Stimulated activated naive B cell treated with anti-CD40 and anti-IgM and Interleukin-4, amounts not matched to agents 10 μg/mL and 1 μg/mL and 100 μg/mL, for 72 hours (primary cell): ENCODE results near the gene TMEM255A.

Experiments
- ATAC-seq, 2 donors: fragments of 150-1000 bp; cut with Tn5 transposase; replicated peaks; 2 replicates each; pipeline ENCODE4 v1.10.0; 2021; ENCODE audit warnings: moderate library complexity in 1 of 2
- DNase-seq: peaks from one replicate; pipeline ENCODE4 v3.0.0; 2021
- H3K27ac Mint-ChIP-seq: one replicate; pipeline ENCODE4 v1.8.0; 2022; ENCODE audit warnings: mild to moderate bottlenecking, mixed read lengths
- H3K27me3 Mint-ChIP-seq, 2 donors: one replicate each; pipeline ENCODE4 v1.8.0; 2022; ENCODE audit warnings: mixed read lengths in 2 of 2
- H3K36me3 Mint-ChIP-seq, 2 donors: one replicate each; pipeline ENCODE4 v1.8.0; 2022; ENCODE audit warnings: mixed read lengths in 2 of 2, mild to moderate bottlenecking in 1 of 2
- H3K4me1 Mint-ChIP-seq, 2 donors: one replicate each; pipeline ENCODE4 v1.8.0; 2022; ENCODE audit warnings: mixed read lengths in 2 of 2, mild to moderate bottlenecking in 1 of 2
- H3K4me3 Mint-ChIP-seq, 2 donors: one replicate each; pipeline ENCODE4 v1.8.0; 2022; ENCODE audit warnings: mild to moderate bottlenecking in 2 of 2, mixed read lengths in 2 of 2, moderate library complexity in 1 of 2
- H3K9me3 Mint-ChIP-seq, 2 donors: one replicate each; pipeline ENCODE4 v1.8.0; 2022; ENCODE audit warnings: mixed read lengths in 2 of 2, mild to moderate bottlenecking in 1 of 2

The TMEM255A gene

GRCh38 chrX:120269373-120270035 is 41.8 kb downstream of the TMEM255A start:
- Mint-ChIP-seq H3K27ac (no peak overlapping the region), H3K4me1 (peaks cover 4 to 11% of the 10 kb centered on the region in 2 donors), H3K9me3 (no peaks in the 10 kb centered on the region), H3K4me3 (no peak overlapping the region), H3K27me3 (peaks cover 0 to 3% of the 10 kb centered on the region in 2 donors), H3K36me3 (no peaks in the 10 kb centered on the region)
- no peak for DNase-seq
- peak; percentile 63 to 80 for ATAC-seq

GRCh38 chrX:120264341-120264740 is 46.9 kb downstream of the TMEM255A start:
- Mint-ChIP-seq H3K27me3 (no peaks in the 10 kb centered on the region), H3K36me3 (no peaks in the 10 kb centered on the region), H3K4me3 (no peak overlapping the region), H3K9me3 (no peaks in the 10 kb centered on the region), H3K4me1 (peaks cover 15 to 29% of the 10 kb centered on the region in 2 donors), H3K27ac (no peak overlapping the region)
- ATAC-seq (no peak), DNase-seq (no peak)

GRCh38 chrX:120262859-120263708 is 48.2 kb downstream of the TMEM255A start:
- Mint-ChIP-seq H3K27me3 (no peaks in the 10 kb centered on the region), H3K4me3 (peak overlapping the region in 1 of 2 donors; percentile 46), H3K4me1 (peaks cover 14 to 25% of the 10 kb centered on the region in 2 donors), H3K36me3 (peaks cover 0 to 4% of the 10 kb centered on the region in 2 donors), H3K9me3 (no peaks in the 10 kb centered on the region), H3K27ac (peak overlapping the region; percentile 20)
- ATAC-seq (peak; percentile 74 to 82), DNase-seq (no peak)

GRCh38 chrX:120260369-120260768 is 50.9 kb downstream of the TMEM255A start:
- H3K36me3 Mint-ChIP-seq, result peaks cover 0 to 5% of the 10 kb centered on the region in 2 donors
- peaks cover 14 to 30% of the 10 kb centered on the region in 2 donors for H3K4me1 Mint-ChIP-seq
- no peaks in the 10 kb centered on the region for H3K27me3 Mint-ChIP-seq
- DNase-seq (no peak), ATAC-seq (no peak)
- H3K4me3 Mint-ChIP-seq, result no peak overlapping the region
- H3K9me3 Mint-ChIP-seq, result no peaks in the 10 kb centered on the region
- H3K27ac Mint-ChIP-seq, result no peak overlapping the region

GRCh38 chrX:120253784-120254183 is 57.5 kb downstream of the TMEM255A start:
- no peaks in the 10 kb centered on the region for H3K27me3 Mint-ChIP-seq
- H3K27ac Mint-ChIP-seq, result no peak overlapping the region
- H3K36me3 Mint-ChIP-seq, result peaks cover 7 to 17% of the 10 kb centered on the region in 2 donors
- peaks cover 1 to 10% of the 10 kb centered on the region in 2 donors for H3K4me1 Mint-ChIP-seq
- DNase-seq (no peak), ATAC-seq (no peak)
- H3K9me3 Mint-ChIP-seq, result no peaks in the 10 kb centered on the region
- H3K4me3 Mint-ChIP-seq, result no peak overlapping the region

- ATAC-seq, result peak; percentile 8 to 10
- Mint-ChIP-seq H3K9me3 (no peaks in the 10 kb centered on the region), H3K4me1 (peaks cover 1 to 10% of the 10 kb centered on the region in 2 donors)
Measured at GRCh38 chrX:120251471-120252011, 59.7 kb downstream of the TMEM255A start.

GRCh38 chrX:120250522-120251271 is 60.6 kb downstream of the TMEM255A start, which contains the start of gene ZBTB33:
Gene ZBTB33, plus strand, starts transcription at chrX:120250812. Its CDS starts 2,604 bp downstream, at chrX:120253416.
- DNase-seq (peak; percentile 84), ATAC-seq (peak; percentile 99)
- Mint-ChIP-seq H3K4me3 (peak within 1 kb of the TSS; percentile 92 to 95), H3K36me3 (peaks cover 7 to 11% of the 10 kb centered on the region in 2 donors), H3K27me3 (peaks cover 0 to 7% of the 10 kb centered on the region in 2 donors), H3K9me3 (no peaks in the 10 kb centered on the region), H3K27ac (peak within 1 kb of the TSS; percentile 95), H3K4me1 (peaks cover 1 to 7% of the 10 kb centered on the region in 2 donors)

More at GRCh38 chrX:120251471-120252011, 59.7 kb downstream of the TMEM255A start:
- Mint-ChIP-seq H3K36me3 (peaks cover 7 to 11% of the 10 kb centered on the region in 2 donors), H3K27me3 (peaks cover 0 to 3% of the 10 kb centered on the region in 2 donors), H3K27ac (peak overlapping the region; percentile 95), H3K4me3 (peak overlapping the region; percentile 92 to 95)
- DNase-seq, result no peak

- Mint-ChIP-seq H3K36me3 (no peaks in the 10 kb centered on the region), H3K27ac (peak overlapping the region; percentile 93), H3K27me3 (peaks cover 0 to 11% of the 10 kb centered on the region in 2 donors), H3K4me3 (peak overlapping the region; percentile 89 to 98), H3K4me1 (peaks cover 0 to 17% of the 10 kb centered on the region in 2 donors), H3K9me3 (no peaks in the 10 kb centered on the region)
- ATAC-seq, result peak; percentile 93 to 95
- peak; percentile 54 for DNase-seq
Measured at GRCh38 chrX:120244735-120245498, 66.3 kb downstream of the TMEM255A start.

- ATAC-seq (peak in 1 of 2 donors; percentile 4), DNase-seq (no peak)
Measured at GRCh38 chrX:120244395-120244734, 66.9 kb downstream of the TMEM255A start.

GRCh38 chrX:120242813-120243212 is 68.4 kb downstream of the TMEM255A start:
- ATAC-seq (no peak), DNase-seq (no peak)
- Mint-ChIP-seq H3K36me3 (no peaks in the 10 kb centered on the region), H3K4me3 (no peak overlapping the region), H3K9me3 (no peaks in the 10 kb centered on the region), H3K27me3 (peaks cover 0 to 21% of the 10 kb centered on the region in 2 donors), H3K27ac (no peak overlapping the region), H3K4me1 (peaks cover 0 to 17% of the 10 kb centered on the region in 2 donors)

More at GRCh38 chrX:120244395-120244734, 66.9 kb downstream of the TMEM255A start:
- Mint-ChIP-seq H3K9me3 (no peaks in the 10 kb centered on the region), H3K27me3 (peaks cover 0 to 12% of the 10 kb centered on the region in 2 donors), H3K4me1 (peaks cover 0 to 17% of the 10 kb centered on the region in 2 donors), H3K36me3 (no peaks in the 10 kb centered on the region), H3K4me3 (peak overlapping the region; percentile 89 to 98), H3K27ac (peak overlapping the region; percentile 93)

GRCh38 chrX:120238933-120239332 is 72.3 kb downstream of the TMEM255A start:
- Mint-ChIP-seq H3K27me3 (peaks cover 0 to 10% of the 10 kb centered on the region in 2 donors), H3K36me3 (no peaks in the 10 kb centered on the region), H3K4me1 (peaks cover 0 to 12% of the 10 kb centered on the region in 2 donors), H3K9me3 (no peaks in the 10 kb centered on the region), H3K27ac (no peak overlapping the region), H3K4me3 (no peak overlapping the region)
- no peak for ATAC-seq
- DNase-seq, result no peak

GRCh38 chrX:120236687-120237479 is 74.4 kb downstream of the TMEM255A start:
- Mint-ChIP-seq H3K27ac (no peak overlapping the region), H3K4me1 (peaks cover 0 to 6% of the 10 kb centered on the region in 2 donors), H3K36me3 (no peaks in the 10 kb centered on the region), H3K27me3 (peaks cover 0 to 10% of the 10 kb centered on the region in 2 donors), H3K9me3 (no peaks in the 10 kb centered on the region), H3K4me3 (no peak overlapping the region)
- DNase-seq, result no peak
- no peak for ATAC-seq
